Measurements from ENCODE around the gene RNF17.

Gene RNF17

DNA sequence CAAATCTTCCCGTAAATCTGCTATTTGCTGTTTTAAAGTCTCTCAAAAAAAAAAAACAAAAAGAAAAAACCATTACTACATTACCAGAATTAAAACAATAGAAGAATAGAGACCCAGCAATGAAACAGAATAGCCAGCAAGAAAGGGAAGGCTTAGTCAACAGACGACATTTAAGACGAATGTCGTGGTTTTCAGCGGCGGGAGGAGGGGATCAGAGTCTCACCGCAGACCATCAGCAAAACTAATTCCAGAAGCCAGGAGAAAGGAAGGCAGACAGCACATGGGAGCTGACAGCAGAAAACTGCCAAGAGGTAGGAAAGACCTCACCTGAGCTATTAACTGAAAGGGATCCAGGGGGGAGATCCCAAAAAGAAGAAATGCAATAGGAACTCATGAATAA is 128.9 kb downstream of the RNF17 start:
- no peak overlapping the region for H3K4me2 ChIP-seq
- no peaks in the 10 kb centered on the region for H3K27me3 ChIP-seq (ENCODE audit: insufficient read depth, low read depth)
- no peaks in the 10 kb centered on the region for H4K20me1 ChIP-seq (ENCODE audit: insufficient read depth)
- no peaks in the 10 kb centered on the region for H3K79me2 ChIP-seq (ENCODE audit: insufficient read depth, low read depth)
- H3K4me3 ChIP-seq (IDR thresholded peaks at IDR 0.05; ENCODE audit: insufficient read depth, low read depth, low read length), result no peak overlapping the region
- no peaks in the 10 kb centered on the region for H3K4me1 ChIP-seq (ENCODE audit: low read depth, poor library complexity, severe bottlenecking)
- H3K9ac ChIP-seq, result no peak overlapping the region
- TF ChIP-seq, protein P1, sequence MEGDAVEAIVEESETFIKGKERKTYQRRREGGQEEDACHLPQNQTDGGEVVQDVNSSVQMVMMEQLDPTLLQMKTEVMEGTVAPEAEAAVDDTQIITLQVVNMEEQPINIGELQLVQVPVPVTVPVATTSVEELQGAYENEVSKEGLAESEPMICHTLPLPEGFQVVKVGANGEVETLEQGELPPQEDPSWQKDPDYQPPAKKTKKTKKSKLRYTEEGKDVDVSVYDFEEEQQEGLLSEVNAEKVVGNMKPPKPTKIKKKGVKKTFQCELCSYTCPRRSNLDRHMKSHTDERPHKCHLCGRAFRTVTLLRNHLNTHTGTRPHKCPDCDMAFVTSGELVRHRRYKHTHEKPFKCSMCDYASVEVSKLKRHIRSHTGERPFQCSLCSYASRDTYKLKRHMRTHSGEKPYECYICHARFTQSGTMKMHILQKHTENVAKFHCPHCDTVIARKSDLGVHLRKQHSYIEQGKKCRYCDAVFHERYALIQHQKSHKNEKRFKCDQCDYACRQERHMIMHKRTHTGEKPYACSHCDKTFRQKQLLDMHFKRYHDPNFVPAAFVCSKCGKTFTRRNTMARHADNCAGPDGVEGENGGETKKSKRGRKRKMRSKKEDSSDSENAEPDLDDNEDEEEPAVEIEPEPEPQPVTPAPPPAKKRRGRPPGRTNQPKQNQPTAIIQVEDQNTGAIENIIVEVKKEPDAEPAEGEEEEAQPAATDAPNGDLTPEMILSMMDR (conservative IDR thresholded peaks at IDR 0.05; ENCODE audit: low read depth, low read length), result no peak
- no peaks in the 10 kb centered on the region for H3K36me3 ChIP-seq (ENCODE audit: insufficient read depth)
- H3K27ac ChIP-seq, result no peak overlapping the region
- no peak overlapping the region for H2AFZ ChIP-seq (ENCODE audit: low read depth)

DNA sequence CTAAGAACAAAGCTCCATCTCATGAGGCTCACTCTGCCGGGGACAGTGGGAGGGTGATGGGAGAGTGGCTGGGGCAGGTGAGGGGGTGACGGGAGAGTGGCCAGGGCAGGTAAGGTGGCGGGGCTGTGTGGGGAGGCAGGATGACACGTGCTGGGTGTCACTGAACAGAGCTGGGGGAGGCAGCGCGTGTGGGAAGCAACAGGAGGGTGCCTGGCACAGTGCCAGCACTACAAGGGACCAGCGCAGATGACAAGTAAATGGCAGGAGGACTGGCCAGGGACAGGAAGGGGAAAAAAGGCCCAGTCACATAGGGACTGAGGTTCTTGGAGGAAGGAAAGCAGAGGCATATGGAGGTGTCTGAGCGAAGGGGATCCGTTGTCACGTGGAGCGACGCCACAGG is 129.9 kb downstream of the RNF17 start:
- Histone ChIP-seq H3K79me2 (ENCODE audit: insufficient read depth, low read depth) (no peaks in the 10 kb centered on the region), H3K27me3 (ENCODE audit: insufficient read depth, low read depth) (no peaks in the 10 kb centered on the region), H2AFZ (ENCODE audit: low read depth) (no peak overlapping the region), H3K36me3 (ENCODE audit: insufficient read depth) (no peaks in the 10 kb centered on the region), H3K4me3 (IDR thresholded peaks at IDR 0.05; ENCODE audit: insufficient read depth, low read depth, low read length) (no peak overlapping the region), H3K27ac (no peak overlapping the region), H3K4me1 (ENCODE audit: low read depth, poor library complexity, severe bottlenecking) (no peaks in the 10 kb centered on the region), H3K9ac (no peak overlapping the region), H4K20me1 (ENCODE audit: insufficient read depth) (no peaks in the 10 kb centered on the region), H3K4me2 (no peak overlapping the region)
- TF ChIP-seq, protein P1 (conservative IDR thresholded peaks at IDR 0.05; ENCODE audit: low read depth, low read length), result no peak

DNA sequence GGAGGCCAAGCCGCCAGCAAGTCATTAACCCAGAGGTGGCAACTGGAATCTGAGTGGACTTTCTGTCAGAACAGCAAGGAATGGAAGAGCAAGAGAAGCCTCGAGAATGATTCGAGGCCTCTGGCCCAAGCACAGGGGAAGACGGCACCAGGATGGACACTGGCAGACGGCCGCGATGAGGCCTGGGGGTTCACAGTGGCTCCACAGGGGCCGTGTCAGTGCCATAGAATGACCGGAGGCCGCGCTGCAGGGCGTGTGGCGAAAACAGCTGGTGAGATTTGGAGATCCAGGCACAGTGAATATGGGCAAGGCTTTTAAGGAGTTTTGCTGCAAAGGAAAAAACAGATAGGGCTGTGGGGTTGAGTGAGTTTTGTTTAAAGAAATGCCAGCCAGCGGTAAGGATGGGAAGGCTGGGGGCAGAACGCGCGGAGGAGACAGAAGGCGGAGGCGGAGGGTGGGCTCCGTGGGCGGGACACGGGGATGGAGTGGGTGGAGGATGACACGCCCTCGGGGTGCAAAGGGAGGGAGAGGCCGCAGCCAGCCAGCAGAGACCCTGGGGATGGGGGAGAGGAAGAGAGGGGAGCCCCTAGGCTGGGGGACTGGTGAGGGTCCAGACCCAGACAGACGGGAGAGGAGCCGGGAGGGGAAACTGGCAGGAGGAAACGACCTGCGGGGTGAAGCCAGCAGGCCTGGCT is 130.5 kb downstream of the RNF17 start:
- Histone ChIP-seq H3K4me1 (ENCODE audit: low read depth, poor library complexity, severe bottlenecking) (no peaks in the 10 kb centered on the region), H3K4me2 (no peak overlapping the region), H3K4me3 (IDR thresholded peaks at IDR 0.05; ENCODE audit: insufficient read depth, low read depth, low read length) (no peak overlapping the region), H3K79me2 (ENCODE audit: insufficient read depth, low read depth) (no peaks in the 10 kb centered on the region), H3K9ac (no peak overlapping the region), H3K27me3 (ENCODE audit: insufficient read depth, low read depth) (no peaks in the 10 kb centered on the region), H3K36me3 (ENCODE audit: insufficient read depth) (no peaks in the 10 kb centered on the region), H4K20me1 (ENCODE audit: insufficient read depth) (no peaks in the 10 kb centered on the region), H3K27ac (no peak overlapping the region), H2AFZ (ENCODE audit: low read depth) (no peak overlapping the region)
- TF ChIP-seq, protein P1 (conservative IDR thresholded peaks at IDR 0.05; ENCODE audit: low read depth, low read length), result no peak

DNA sequence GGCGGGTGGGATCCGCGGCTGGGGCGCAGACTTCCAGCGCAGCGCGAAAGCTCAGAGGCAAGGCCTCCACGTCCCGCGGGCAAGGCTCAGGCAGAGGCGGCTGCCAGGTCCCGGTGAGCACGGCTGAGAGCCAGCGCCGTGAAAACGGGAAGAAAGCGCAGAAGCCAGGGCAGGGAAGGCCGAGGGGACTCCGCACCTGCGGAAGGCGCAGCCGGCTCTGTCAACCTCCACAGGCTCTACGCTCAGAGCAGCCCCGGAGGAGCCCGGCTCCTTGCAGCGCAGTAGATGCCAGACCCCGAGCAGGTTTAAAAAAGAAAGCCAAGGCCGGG is 131.0 kb downstream of the RNF17 start:
- H3K27me3 ChIP-seq (ENCODE audit: insufficient read depth, low read depth), result no peaks in the 10 kb centered on the region
- no peaks in the 10 kb centered on the region for H3K79me2 ChIP-seq (ENCODE audit: insufficient read depth, low read depth)
- no peak overlapping the region for H3K9ac ChIP-seq
- H3K4me2 ChIP-seq, result no peak overlapping the region
- no peak overlapping the region for H3K4me3 ChIP-seq (IDR thresholded peaks at IDR 0.05; ENCODE audit: insufficient read depth, low read depth, low read length)
- no peaks in the 10 kb centered on the region for H3K36me3 ChIP-seq (ENCODE audit: insufficient read depth)
- no peak overlapping the region for H3K27ac ChIP-seq
- H2AFZ ChIP-seq (ENCODE audit: low read depth), result no peak overlapping the region
- TF ChIP-seq, protein P1 (conservative IDR thresholded peaks at IDR 0.05; ENCODE audit: low read depth, low read length), result no peak
- no peaks in the 10 kb centered on the region for H3K4me1 ChIP-seq (ENCODE audit: low read depth, poor library complexity, severe bottlenecking)
- no peaks in the 10 kb centered on the region for H4K20me1 ChIP-seq (ENCODE audit: insufficient read depth)
